IPS DF 6.9 (cell line): Measurements from ENCODE around the gene LTO1.
"Not testable (repeated sequence)": the region's sequence is repeated elsewhere in the genome, so short reads cannot be mapped to it uniquely, and the experiment has no call there.

ENCODE experiments used
- DNase-seq: peaks from one replicate; pipeline ENCODE4 v3.0.0-alpha.2; 2013; ENCODE audit warnings: low read depth, low spot score
- H3K27ac ChIP-seq: one replicate; pipeline ENCODE4 v1.5.1; 2013; ENCODE audit warnings: low read length, control low read depth
- H3K27me3 ChIP-seq: 2 replicates; pipeline ENCODE4 v1.6.1; 2013; ENCODE audit warnings: mild to moderate bottlenecking, low read length; ENCODE audit not compliant: control insufficient read depth, insufficient read depth
- H3K36me3 ChIP-seq: 2 replicates; pipeline ENCODE4 v1.6.1; 2013; ENCODE audit warnings: low read length; ENCODE audit not compliant: control insufficient read depth, insufficient read depth
- H3K4me1 ChIP-seq: 2 replicates; pipeline ENCODE4 v1.6.1; 2013; ENCODE audit warnings: low read length; ENCODE audit not compliant: control insufficient read depth, insufficient read depth
- H3K4me3 ChIP-seq: 2 replicates; pipeline ENCODE4 v1.5.1; 2013; ENCODE audit warnings: mild to moderate bottlenecking, low read length
- H3K9me3 ChIP-seq: 2 replicates; pipeline ENCODE4 v1.6.1; 2013; ENCODE audit warnings: low read length, inconsistent platforms; ENCODE audit not compliant: control insufficient read depth, insufficient read depth
- WGBS: extraction: QIAGEN DNeasy Blood & Tissue Kit; methylation state at CpG from one replicate; pipeline ENCODE4 v1.1.7; 2013; ENCODE audit warnings: mixed read lengths, missing lambda C conversion rate; ENCODE audit not compliant: insufficient read length, insufficient coverage; 5-methylcytosine and 5-hydroxymethylcytosine counted together

LTO1 gene

GRCh38 chr11:69630424-69630823 lies 44.7 kb downstream of the LTO1 start:
- no CpG with 5 or more reads among the region's 8 CpGs for WGBS
- DNase-seq = no peak
- no peaks in the 10 kb centered on the region for H3K36me3 ChIP-seq

DNA sequence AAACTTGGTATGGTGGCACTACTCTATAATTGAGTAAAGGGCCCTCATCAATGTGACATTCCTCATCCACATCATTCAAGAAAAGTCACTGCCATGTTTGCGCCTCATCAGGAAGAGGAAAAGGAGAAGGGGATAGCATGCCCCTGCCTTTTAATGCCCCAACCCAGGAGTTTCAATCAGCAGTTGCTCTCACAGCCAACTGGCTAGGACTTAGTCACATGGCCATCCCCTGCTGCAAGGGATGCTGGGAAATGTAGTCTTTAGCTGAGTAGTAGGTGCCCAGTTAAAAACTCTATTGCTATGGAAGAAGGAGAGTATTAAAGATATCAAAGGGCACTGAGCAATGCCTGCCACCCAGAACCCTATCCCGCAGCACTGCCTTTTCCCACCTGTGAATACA lies 45.1 kb downstream of the LTO1 start:
- H3K27me3 ChIP-seq = no peaks in the 10 kb centered on the region
- no peak overlapping the region for H3K4me3 ChIP-seq
- H3K27ac ChIP-seq = no peak overlapping the region
- DNase-seq = no peak
- H3K4me1 ChIP-seq = no peaks in the 10 kb centered on the region
- no peaks in the 10 kb centered on the region for H3K9me3 ChIP-seq
- H3K36me3 ChIP-seq = no peaks in the 10 kb centered on the region
- no CpG with 5 or more reads among the region's 2 CpGs for WGBS

More at GRCh38 chr11:69630424-69630823, 44.7 kb downstream of the LTO1 start:
- H3K9me3 ChIP-seq = no peaks in the 10 kb centered on the region
- no peaks in the 10 kb centered on the region for H3K27me3 ChIP-seq
- H3K4me3 ChIP-seq = no peak overlapping the region
- no peak overlapping the region for H3K27ac ChIP-seq
- no peaks in the 10 kb centered on the region for H3K4me1 ChIP-seq

- WGBS = no CpG with 5 or more reads among the region's 14 CpGs
- DNase-seq = no peak
- no peaks in the 10 kb centered on the region for H3K27me3 ChIP-seq
Observed at GRCh38 chr11:69627551-69627950, 47.6 kb downstream of the LTO1 start.

DNA sequence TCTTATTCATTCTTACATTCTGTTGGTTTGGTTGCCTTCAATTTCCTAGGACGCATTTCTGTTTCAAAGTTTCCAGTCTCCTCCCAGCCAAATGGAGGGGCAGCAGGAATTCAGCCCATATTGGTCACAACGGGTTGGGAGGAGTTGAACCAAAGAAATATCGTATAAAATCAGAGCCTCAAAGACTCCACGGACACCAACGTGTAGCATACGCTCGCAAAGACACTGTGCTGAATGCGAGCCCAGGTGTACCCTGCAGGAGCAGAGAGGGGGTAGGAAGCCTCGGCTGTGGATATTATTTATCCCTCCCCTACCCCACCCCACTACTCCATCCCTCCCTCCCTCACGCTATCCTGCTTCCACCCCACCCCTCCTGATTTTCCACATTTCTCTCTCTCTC lies 49.7 kb downstream of the LTO1 start:
- H3K4me1 ChIP-seq = no peaks in the 10 kb centered on the region
- 100% methylated on average over 1 of the region's 10 CpGs for WGBS
- H3K9me3 ChIP-seq = no peaks in the 10 kb centered on the region
- no peak overlapping the region for H3K4me3 ChIP-seq
- no peak for DNase-seq
- H3K27me3 ChIP-seq = no peaks in the 10 kb centered on the region
- H3K27ac ChIP-seq = no peak overlapping the region
- H3K36me3 ChIP-seq = no peaks in the 10 kb centered on the region

More at GRCh38 chr11:69627551-69627950, 47.6 kb downstream of the LTO1 start:
- Histone ChIP-seq H3K9me3 (no peaks in the 10 kb centered on the region), H3K27ac (no peak overlapping the region), H3K4me3 (no peak overlapping the region), H3K36me3 (no peaks in the 10 kb centered on the region), H3K4me1 (no peaks in the 10 kb centered on the region)

DNA sequence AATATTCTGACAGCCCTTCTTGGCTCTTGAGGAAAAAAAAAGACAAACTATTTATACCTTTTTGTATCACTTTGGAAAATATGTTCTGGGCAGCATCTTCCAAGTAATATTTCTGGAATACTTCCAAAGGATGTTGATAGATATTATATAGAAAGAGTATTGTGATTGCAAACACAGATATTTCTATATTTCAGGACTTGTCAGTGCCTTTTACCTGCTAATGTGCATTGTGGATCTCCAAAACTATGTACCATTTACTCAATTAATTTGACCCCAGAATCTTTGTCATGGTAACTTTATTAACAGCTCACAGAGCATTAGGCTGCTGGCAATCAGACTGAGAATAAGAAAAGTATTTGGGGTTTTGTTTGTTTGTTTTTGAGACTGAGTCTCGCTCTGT lies 50.9 kb downstream of the LTO1 start:
- Histone ChIP-seq H3K9me3 (no peaks in the 10 kb centered on the region), H3K4me1 (no peaks in the 10 kb centered on the region), H3K27ac (no peak overlapping the region), H3K36me3 (no peaks in the 10 kb centered on the region), H3K27me3 (no peaks in the 10 kb centered on the region), H3K4me3 (no peak overlapping the region)
- DNase-seq = no peak
- no CpG with 5 or more reads among the region's 1 CpG for WGBS

DNA sequence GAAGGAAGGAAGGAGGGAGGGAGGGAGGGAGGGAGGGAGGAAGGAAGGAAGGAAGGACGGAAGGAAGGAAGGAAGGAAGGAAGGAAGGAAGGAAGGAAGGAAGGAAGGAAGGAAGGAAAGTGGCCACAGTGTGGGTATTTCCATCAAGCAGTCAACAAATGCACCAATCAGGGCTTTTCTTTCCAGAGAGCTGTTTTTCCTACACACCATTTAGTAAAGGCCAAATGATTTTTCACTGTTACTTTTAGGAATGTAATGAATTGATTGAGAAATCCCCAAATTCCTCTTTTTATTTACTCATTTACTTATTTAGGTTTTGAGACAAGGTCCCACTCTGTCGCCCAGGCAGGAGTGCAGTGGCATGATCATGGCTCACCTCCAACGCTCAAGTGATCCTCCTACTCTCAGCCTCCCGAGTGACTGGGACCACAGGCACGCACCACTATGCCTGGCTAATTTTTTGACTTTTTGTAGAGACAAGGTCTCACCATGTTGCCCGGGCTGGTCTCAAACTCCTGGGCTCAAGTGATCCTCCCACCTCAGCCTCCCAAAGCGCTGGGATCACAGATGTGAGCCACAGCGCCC lies 53.0 kb downstream of the LTO1 start:
- not testable (repeated sequence) for H3K36me3 ChIP-seq, H3K27me3 ChIP-seq, H3K9me3 ChIP-seq, DNase-seq, H3K4me3 ChIP-seq, H3K4me1 ChIP-seq, H3K27ac ChIP-seq
- WGBS = no CpG with 5 or more reads among the region's 8 CpGs

DNA sequence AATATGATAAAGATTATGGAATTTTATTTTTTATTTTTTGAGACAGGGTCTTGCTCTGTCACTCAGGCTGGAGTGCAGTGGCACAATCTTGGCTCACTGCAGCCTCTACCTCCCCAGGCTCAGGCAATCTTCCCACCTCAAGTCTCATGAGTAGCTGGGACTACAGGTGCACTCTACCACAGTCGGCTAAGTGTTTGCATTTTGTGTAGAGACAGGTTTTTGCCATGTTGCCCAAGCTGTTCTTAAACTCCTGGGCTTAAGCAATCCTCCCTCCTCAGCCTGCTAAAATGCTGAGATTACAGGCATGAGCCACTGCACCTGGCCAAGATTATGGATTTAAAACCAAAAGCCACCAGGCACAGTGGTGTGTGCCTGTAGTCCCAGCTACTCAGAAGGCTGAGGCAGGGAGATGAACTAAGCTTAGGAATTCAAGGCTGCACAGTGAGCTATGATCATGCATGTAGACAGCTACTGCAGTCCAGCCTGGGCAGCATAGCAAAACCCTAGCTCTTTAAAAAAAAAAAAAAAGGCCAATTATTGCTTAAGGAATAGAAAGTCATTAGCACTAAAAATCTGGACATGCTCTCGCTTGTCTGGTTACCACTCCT lies 54.4 kb downstream of the LTO1 start:
- no peak for DNase-seq
- WGBS = no CpG with 5 or more reads among the region's 2 CpGs
- Histone ChIP-seq H3K4me1 (no peaks in the 10 kb centered on the region), H3K36me3 (no peaks in the 10 kb centered on the region), H3K27ac (no peak overlapping the region), H3K9me3 (no peaks in the 10 kb centered on the region), H3K27me3 (no peaks in the 10 kb centered on the region), H3K4me3 (no peak overlapping the region)

DNA sequence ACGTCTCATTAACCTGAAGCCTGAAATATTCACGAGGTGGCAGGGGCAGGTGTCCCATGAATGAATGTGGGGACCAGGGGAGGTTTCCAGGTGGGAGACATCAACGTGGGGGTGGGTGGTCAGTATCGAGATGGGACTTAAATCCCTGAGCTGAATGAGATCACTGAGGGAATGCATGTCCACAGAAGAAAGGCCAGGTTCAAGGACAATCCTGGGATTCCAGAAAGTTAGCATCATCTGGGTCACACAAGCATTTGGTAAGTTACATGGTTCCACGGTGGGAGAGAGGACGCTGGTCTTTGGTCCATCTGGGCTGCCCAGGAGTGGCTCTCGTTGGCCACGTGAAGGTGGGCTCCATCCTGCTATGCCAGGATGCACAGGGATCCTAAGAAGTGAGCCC lies 56.9 kb downstream of the LTO1 start:
- H3K9me3 ChIP-seq = no peaks in the 10 kb centered on the region
- no peak for DNase-seq
- no peaks in the 10 kb centered on the region for H3K4me1 ChIP-seq
- H3K36me3 ChIP-seq = no peaks in the 10 kb centered on the region
- no peak overlapping the region for H3K4me3 ChIP-seq
- no peak overlapping the region for H3K27ac ChIP-seq
- H3K27me3 ChIP-seq = no peaks in the 10 kb centered on the region
- no CpG with 5 or more reads among the region's 8 CpGs for whole genome bisulfite sequencing

DNA sequence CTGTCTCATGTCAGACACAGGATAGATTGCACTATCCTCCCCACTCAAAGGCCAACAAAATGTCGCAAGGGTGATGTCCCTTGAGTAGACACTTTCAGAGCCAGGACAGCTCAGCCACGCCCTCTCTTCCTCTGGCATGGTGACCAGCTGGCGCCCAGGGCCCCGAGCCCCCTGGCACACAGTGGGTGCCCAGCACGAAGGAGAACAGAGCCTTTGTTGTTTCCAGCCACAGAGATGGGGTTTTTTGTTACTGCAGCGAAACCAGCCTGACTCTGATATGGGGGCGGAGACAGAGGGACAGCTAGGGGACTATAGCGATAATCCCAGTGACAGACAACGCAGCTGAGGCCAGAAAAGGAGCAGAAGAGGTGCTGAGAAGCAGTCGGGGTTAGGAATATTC lies 57.5 kb downstream of the LTO1 start:
- WGBS = 100% methylated on average over 1 of the region's 10 CpGs
- no peaks in the 10 kb centered on the region for H3K4me1 ChIP-seq
- no peak overlapping the region for H3K4me3 ChIP-seq
- no peak overlapping the region for H3K27ac ChIP-seq
- DNase-seq = no peak
- no peaks in the 10 kb centered on the region for H3K9me3 ChIP-seq
- H3K27me3 ChIP-seq = no peaks in the 10 kb centered on the region
- H3K36me3 ChIP-seq = no peaks in the 10 kb centered on the region

DNA sequence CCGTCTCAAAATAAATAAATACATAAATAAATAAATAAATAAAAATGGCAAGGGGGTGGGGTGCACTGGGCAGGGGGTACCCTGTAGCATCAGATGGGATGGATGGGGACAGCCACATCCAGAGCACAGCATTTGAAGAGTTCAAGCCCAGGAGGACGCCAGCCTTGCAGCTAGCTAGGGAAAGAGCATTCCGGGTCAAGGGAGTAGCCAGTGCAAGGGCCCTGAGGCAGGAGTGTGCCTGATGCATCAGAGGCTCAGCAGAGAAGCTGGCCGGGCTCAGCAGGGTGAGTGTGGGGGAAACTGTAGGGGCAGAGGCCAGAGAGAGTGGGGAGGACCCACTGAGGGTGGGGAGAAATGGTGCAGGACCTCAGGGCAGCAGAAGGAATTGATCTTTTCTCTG lies 57.9 kb downstream of the LTO1 start:
- Histone ChIP-seq H3K27me3 (no peaks in the 10 kb centered on the region), H3K27ac (no peak overlapping the region), H3K4me3 (no peak overlapping the region), H3K9me3 (no peaks in the 10 kb centered on the region), H3K36me3 (no peaks in the 10 kb centered on the region), H3K4me1 (no peaks in the 10 kb centered on the region)
- no CpG with 5 or more reads among the region's 4 CpGs for WGBS
- no peak for DNase-seq
